ENCODE measurements around the gene AGPAT2. TPM values are rescaled to one million over a fixed set of nuclear protein-coding genes. Genes with fewer than 3 reads are reported as not detected.

Gene AGPAT2
- total RNA-seq, 1 experiment from 2014 or later, result 124 TPM

DNA sequence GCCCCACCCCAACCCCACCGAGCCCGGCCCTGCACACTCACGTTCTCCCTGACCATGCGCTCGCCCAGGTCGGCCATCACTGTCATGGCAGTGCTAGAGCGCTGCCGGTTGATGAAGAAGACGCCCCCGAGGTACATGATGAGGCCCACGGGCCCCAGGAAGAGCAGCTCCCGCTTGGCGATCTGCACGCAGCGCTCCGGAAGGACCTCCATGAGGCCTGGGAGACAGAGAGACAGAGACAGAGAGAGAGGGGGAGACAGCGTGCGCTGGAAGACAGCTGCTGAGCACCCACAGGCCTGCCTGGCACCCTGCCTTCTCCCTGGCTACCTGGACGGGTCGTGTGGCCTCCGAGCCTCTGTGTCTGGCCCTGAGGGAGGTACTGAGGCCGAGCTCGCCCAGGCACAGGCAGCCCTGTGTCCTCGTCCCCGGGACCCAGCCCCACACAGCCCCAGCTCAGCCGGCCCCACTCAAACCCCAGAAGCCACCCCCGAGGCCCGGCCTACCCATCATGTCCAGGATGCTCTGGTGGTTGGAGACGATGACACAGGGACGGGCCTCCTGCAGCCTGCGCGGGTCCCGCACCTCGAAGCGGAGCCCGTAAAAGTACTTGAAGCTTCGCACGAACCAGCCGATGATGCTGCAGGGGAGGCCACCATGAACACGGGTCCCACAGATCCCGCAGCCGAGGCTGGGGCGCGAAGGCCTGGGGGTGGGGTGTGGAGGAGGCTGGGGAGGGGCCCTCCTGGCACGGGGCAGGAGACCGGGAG lies 10.2 kb downstream of the AGPAT2 start:
- Histone ChIP-seq H3K79me2 (ENCODE audit: low read depth) (no peaks in the 10 kb centered on the region), H3K9me3 (ENCODE audit: insufficient read depth, low read depth) (no peaks in the 10 kb centered on the region), H3K4me3 (no peak overlapping the region), H3K4me2 (no peak overlapping the region), H3K27ac (no peak overlapping the region), H3F3A (ENCODE audit: insufficient read depth, low read depth) (peaks cover 12% of the 10 kb centered on the region; the same call in 1 of the 2 replicates), H3K36me3 (ENCODE audit: low read depth) (no peaks in the 10 kb centered on the region), H4K20me1 (ENCODE audit: insufficient read depth) (peaks cover 13% of the 10 kb centered on the region), H3K27me3 (ENCODE audit: insufficient read depth, low read depth) (no peaks in the 10 kb centered on the region), H3K9me2 (ENCODE audit: insufficient read depth) (no peaks in the 10 kb centered on the region), H2AFZ (no peak overlapping the region), H3K4me1 (replicated peaks; ENCODE audit: insufficient read depth) (no peaks in the 10 kb centered on the region)
- TF ChIP-seq, protein P1, sequence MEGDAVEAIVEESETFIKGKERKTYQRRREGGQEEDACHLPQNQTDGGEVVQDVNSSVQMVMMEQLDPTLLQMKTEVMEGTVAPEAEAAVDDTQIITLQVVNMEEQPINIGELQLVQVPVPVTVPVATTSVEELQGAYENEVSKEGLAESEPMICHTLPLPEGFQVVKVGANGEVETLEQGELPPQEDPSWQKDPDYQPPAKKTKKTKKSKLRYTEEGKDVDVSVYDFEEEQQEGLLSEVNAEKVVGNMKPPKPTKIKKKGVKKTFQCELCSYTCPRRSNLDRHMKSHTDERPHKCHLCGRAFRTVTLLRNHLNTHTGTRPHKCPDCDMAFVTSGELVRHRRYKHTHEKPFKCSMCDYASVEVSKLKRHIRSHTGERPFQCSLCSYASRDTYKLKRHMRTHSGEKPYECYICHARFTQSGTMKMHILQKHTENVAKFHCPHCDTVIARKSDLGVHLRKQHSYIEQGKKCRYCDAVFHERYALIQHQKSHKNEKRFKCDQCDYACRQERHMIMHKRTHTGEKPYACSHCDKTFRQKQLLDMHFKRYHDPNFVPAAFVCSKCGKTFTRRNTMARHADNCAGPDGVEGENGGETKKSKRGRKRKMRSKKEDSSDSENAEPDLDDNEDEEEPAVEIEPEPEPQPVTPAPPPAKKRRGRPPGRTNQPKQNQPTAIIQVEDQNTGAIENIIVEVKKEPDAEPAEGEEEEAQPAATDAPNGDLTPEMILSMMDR (conservative IDR thresholded peaks at IDR 0.05), result no peak
- TF ChIP-seq EZH2 (IDR thresholded peaks at IDR 0.05; ENCODE audit: low read depth), result no peak
- no peak for DNase-seq
- ChIA-PET CTCF (no interaction called here), POLR2A (ENCODE audit: unreplicated experiment) (no interaction called here)
- intact Hi-C loops (cut with micrococcal nuclease; ENCODE audit: unreplicated experiment), result loop anchor here (10.0 kb wide), 1 partner anchor 48 kb away; no protein-coding TSS in a partner anchor
- BruUV-seq (replicated peaks), result no TSS peak

DNA sequence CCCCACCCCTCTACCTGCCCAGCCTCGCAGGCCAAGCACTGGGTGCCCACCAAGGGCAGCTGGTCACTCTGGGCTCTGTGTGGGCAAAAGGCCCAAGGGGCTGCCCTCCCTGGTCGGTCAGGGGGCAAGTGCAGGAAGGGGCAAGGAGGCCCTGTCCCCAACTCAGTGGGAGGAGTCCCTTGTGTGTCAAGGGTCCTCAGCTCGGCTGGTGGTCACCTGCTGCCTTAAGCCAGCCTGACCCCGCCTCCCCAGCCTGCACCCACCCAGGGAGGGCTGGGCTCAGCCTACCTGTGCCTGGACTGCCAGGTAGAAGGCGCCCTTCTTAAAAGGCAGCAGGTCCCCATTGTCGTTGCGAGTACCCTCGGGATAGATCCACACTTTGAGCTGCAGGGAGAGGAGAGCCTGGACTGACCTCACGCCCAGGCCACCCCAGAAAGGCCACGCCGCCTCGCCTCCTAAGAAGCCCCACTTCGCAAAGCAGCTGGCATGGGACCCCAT lies 10.9 kb downstream of the AGPAT2 start:
- intact Hi-C loops (cut with micrococcal nuclease; ENCODE audit: unreplicated experiment), result loop anchor here (10.0 kb wide), 1 partner anchor 48 kb away; no protein-coding TSS in a partner anchor
- Histone ChIP-seq H3K9me2 (ENCODE audit: insufficient read depth) (no peaks in the 10 kb centered on the region), H2AFZ (no peak overlapping the region), H3F3A (ENCODE audit: insufficient read depth, low read depth) (peaks cover 12% of the 10 kb centered on the region; the same call in 1 of the 2 replicates), H3K4me2 (no peak overlapping the region), H4K20me1 (ENCODE audit: insufficient read depth) (peaks cover 9% of the 10 kb centered on the region), H3K9me3 (ENCODE audit: insufficient read depth, low read depth) (no peaks in the 10 kb centered on the region), H3K36me3 (ENCODE audit: low read depth) (no peaks in the 10 kb centered on the region), H3K79me2 (ENCODE audit: low read depth) (no peaks in the 10 kb centered on the region), H3K4me1 (replicated peaks; ENCODE audit: insufficient read depth) (no peaks in the 10 kb centered on the region), H3K4me3 (no peak overlapping the region), H3K27ac (no peak overlapping the region), H3K27me3 (ENCODE audit: insufficient read depth, low read depth) (no peaks in the 10 kb centered on the region)
- no peak for TF ChIP-seq EZH2 (IDR thresholded peaks at IDR 0.05; ENCODE audit: low read depth)
- TF ChIP-seq, protein P1 (conservative IDR thresholded peaks at IDR 0.05), result no peak
- ChIA-PET CTCF (no interaction called here), POLR2A (ENCODE audit: unreplicated experiment) (interaction anchor here (0.6 kb wide), 2 partner anchors 50 to 193 kb away, joined by 4 to 6 read pairs; no protein-coding TSS in a partner anchor)
- no peak for DNase-seq
- no TSS peak for BruUV-seq (replicated peaks)

DNA sequence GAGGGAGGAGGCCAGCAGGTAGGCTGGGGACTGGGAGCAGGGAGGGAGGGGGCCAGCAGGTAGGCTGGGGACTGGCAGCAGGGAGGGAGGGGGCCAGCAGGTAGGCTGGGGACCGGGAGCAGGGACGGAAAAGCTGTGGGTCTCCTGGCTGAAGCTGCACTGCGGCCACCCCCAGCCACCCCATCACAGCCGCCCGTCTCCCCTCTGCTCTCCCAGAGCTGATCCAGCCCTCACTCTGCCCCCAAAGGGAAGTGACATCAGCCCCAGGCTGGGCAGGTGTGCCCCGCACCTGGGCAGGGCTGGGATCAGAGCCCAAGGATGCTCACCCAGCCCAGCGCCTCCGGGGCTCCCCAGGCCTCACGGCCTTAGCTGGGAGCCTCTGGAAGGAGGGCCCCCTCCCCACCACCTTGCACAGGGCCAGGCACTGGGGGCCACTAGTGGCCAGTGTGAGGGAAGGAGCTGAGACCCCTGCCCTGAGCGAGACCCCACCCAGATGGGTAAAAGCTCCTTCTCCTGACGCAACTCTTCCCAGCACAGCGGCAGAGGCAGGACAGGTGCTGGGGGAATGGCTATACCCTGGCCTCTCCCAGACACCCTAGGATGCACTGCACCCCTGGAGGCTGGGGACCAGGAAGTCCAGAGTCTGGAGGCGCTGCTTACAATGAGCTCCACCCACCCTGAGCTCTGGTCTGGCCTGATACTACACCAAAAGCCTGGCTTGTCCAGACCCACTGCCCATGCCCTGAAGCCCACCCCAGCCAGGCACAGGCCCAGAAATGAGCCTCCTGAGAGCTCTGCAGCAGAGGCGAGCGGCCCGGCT lies 11.6 kb downstream of the AGPAT2 start:
- no peak for TF ChIP-seq EZH2 (IDR thresholded peaks at IDR 0.05; ENCODE audit: low read depth)
- TF ChIP-seq, protein P1 (conservative IDR thresholded peaks at IDR 0.05), result no peak
- H3K36me3 ChIP-seq (ENCODE audit: low read depth), result no peaks in the 10 kb centered on the region
- H3K27me3 ChIP-seq (ENCODE audit: insufficient read depth, low read depth), result no peaks in the 10 kb centered on the region
- H2AFZ ChIP-seq, result no peak overlapping the region
- no peaks in the 10 kb centered on the region for H3K9me3 ChIP-seq (ENCODE audit: insufficient read depth, low read depth)
- H3K4me3 ChIP-seq, result no peak overlapping the region
- H3K27ac ChIP-seq, result no peak overlapping the region
- H3K9me2 ChIP-seq (ENCODE audit: insufficient read depth), result no peaks in the 10 kb centered on the region
- H3F3A ChIP-seq (ENCODE audit: insufficient read depth, low read depth), result peaks cover 8% of the 10 kb centered on the region; the same call in 1 of the 2 replicates
- H3K79me2 ChIP-seq (ENCODE audit: low read depth), result no peaks in the 10 kb centered on the region
- no peaks in the 10 kb centered on the region for H3K4me1 ChIP-seq (replicated peaks; ENCODE audit: insufficient read depth)
- no TSS peak for BruUV-seq (replicated peaks)
- H4K20me1 ChIP-seq (ENCODE audit: insufficient read depth), result peaks cover 9% of the 10 kb centered on the region
- CTCF ChIA-PET, result no interaction called here
- DNase-seq, result no peak
- H3K4me2 ChIP-seq, result no peak overlapping the region
- intact Hi-C loops (cut with micrococcal nuclease; ENCODE audit: unreplicated experiment), result loop anchor here (10.0 kb wide), 1 partner anchor 49 kb away; no protein-coding TSS in a partner anchor
- POLR2A ChIA-PET (ENCODE audit: unreplicated experiment), result interaction anchor here (0.6 to 0.7 kb wide), 3 partner anchors 50 to 911 kb away, joined by 4 to 6 read pairs (median 4); no protein-coding TSS in a partner anchor
